Cardiac fibroblast (primary cell): ENCODE data around the gene MSH3.

Source experiments
- DNase-seq, 2 donors: peaks; one replicate each; pipeline versions ENCODE4 v3.0.0 to v3.0.0-alpha.2; 2010; ENCODE audit warnings: low read depth in 2 of 2
- H3K4me3 ChIP-seq, 2 donors: replicated peaks in 1 of 2; 1 replicate in 1 of 2; 2 replicates in 1 of 2; pipeline ENCODE4 v1.5.1; 2011; ENCODE audit warnings: low read depth in 2 of 2, low read length in 2 of 2, mild to moderate bottlenecking in 2 of 2, moderate library complexity in 1 of 2
- CTCF ChIP-seq: IDR thresholded peaks from one replicate; pipeline ENCODE4 v1.5.1; 2011; ENCODE audit warnings: low read depth, mild to moderate bottlenecking, low read length, inconsistent platforms

The MSH3 gene

DNA sequence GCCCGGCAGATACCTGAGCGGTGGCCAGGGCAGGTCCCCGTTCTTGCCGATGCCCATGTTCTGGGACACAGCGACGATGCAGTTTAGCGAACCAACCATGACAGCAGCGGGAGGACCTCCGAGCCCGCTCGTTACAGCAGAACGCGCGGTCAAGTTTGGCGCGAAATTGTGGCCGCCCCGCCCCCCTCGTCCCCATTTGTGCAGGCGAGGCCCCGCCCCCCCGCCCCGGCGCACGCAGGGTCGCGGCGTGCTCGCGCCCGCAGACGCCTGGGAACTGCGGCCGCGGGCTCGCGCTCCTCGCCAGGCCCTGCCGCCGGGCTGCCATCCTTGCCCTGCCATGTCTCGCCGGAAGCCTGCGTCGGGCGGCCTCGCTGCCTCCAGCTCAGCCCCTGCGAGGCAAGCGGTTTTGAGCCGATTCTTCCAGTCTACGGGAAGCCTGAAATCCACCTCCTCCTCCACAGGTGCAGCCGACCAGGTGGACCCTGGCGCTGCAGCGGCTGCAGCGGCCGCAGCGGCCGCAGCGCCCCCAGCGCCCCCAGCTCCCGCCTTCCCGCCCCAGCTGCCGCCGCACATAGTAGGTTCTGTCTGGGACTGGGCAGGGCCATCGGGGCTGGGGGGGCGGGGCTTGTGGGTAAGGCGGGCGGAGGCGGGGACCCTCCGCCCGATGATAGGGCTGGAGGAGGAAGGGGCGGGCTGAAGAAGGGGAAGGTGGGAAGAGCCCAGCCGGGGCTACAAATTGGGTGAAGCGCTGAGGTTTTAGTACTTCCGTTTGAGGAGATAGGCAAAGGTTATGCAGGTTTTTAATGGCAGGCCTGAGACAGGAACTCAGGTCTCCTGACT lies at the start of gene MSH3, which contains the start of gene DHFR:
Gene MSH3, plus strand, starts transcription at position 262 of the 840 bp plus-strand sequence. Its CDS starts 76 bp downstream, at position 338.
Gene DHFR, minus strand, starts transcription at position 593 of the 840 bp plus-strand sequence. Its CDS starts 494 bp downstream, at position 99.
- TF ChIP-seq CTCF = no peak
- DNase-seq = peak; percentile 90 to 92

DNA sequence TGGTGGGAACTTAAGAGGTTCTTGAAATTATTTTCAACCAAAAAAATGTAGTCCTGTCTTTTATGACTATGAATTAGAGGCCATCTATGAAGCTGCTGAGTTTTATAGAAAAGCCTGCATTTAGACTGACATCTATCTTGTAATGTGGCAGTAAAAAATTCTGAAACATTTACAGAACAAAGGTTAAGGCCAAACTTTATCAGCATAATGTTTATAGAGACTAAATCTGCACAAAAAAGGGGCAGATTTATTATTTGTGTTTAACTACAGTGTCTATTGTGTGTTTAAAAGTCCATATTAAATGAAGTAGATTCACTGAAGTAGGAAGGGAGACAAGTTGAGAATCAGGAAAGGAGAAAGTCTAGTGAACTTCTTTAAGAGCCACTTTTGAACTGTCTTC lies 47.1 kb upstream of the MSH3 start:
- no peak overlapping the region for H3K4me3 ChIP-seq
- DNase-seq = no peak
- TF ChIP-seq CTCF = no peak

More for the DNA sequence above, at the start of gene MSH3, which contains the start of gene DHFR:
- peak within 1 kb of the TSS; percentile 88 to 97 for H3K4me3 ChIP-seq

DNA sequence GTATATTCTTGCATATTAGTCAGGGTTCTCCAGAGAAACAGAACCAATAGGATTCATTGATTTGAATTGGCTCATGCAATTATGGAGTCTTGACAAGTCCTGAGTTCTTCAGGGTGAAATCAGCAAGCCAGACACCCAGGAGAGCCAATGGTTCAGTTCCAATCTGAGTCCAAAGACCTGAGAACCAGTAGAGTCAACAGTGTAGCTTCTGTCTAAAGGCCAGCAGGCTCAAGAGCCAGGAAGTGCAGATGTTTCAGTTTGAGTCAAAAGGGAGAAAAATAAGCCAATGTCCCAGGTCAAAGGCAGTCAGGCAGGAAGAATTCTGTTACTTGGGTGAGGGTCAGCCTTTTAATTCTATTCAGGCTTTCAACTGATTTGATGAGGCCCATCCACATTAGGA lies 46.6 kb upstream of the MSH3 start:
- DNase-seq = no peak
- TF ChIP-seq CTCF = no peak
- no peak overlapping the region for H3K4me3 ChIP-seq

- no peak for TF ChIP-seq CTCF
- no peak for DNase-seq
- H3K4me3 ChIP-seq = no peak overlapping the region
Observed at GRCh38 chr5:80608731-80609130, 45.7 kb upstream of the MSH3 start.

DNA sequence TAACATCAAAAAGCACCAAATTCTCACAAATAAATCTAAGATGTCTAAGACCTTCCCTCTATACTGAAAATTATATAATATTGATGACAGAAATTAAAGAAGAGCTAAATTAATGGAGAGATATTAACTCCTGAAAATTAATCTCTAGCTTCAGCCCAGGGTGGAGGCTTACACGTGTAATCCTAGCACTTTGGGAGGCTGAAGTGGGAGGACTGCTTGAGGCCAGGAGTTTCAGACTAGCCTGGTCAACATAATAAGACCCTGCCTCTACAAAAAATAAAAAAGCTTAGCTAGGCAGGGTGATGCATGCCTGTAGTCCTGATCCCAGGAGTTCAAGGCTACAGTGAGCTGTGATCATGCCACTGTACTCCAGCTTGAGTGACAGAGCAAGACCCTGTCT lies 44.8 kb upstream of the MSH3 start:
- DNase-seq = no peak
- TF ChIP-seq CTCF = no peak
- H3K4me3 ChIP-seq = no peak overlapping the region

- no peak overlapping the region for H3K4me3 ChIP-seq
- no peak for DNase-seq
- TF ChIP-seq CTCF = no peak
Observed at GRCh38 chr5:80615266-80615914, 39.1 kb upstream of the MSH3 start.
